H9 (cell line): ENCODE data around the gene DPPA4. TPM values are rescaled to one million over a fixed set of nuclear protein-coding genes. Genes with fewer than 3 reads are reported as not detected.

Experiments
- DNase-seq: peaks from one replicate; pipeline ENCODE4 v3.0.0-alpha.2; 2017
- H2AFZ ChIP-seq: one replicate; pipeline ENCODE4 v1.6.1; 2013; ENCODE audit warnings: mild to moderate bottlenecking, low read length, control low read depth, moderate library complexity
- H2AK5ac ChIP-seq: 2 replicates; pipeline ENCODE4 v1.6.1; 2013; ENCODE audit warnings: low read length, control low read depth, mixed read lengths; ENCODE audit not compliant: insufficient read length
- H2BK120ac ChIP-seq: one replicate; pipeline ENCODE4 v1.6.1; 2013; ENCODE audit warnings: low read depth, mild to moderate bottlenecking, low read length, control low read depth, inconsistent platforms; ENCODE audit not compliant: poor library complexity, severe bottlenecking
- H2BK12ac ChIP-seq: 2 replicates; pipeline ENCODE4 v1.6.1; 2013; ENCODE audit warnings: low read length, control low read depth, mixed read lengths, low read depth; ENCODE audit not compliant: insufficient read length
- H2BK15ac ChIP-seq: 2 replicates; pipeline ENCODE4 v1.6.1; 2013; ENCODE audit warnings: low read depth, low read length, control low read depth
- H2BK20ac ChIP-seq: one replicate; pipeline ENCODE4 v1.6.1; 2013; ENCODE audit warnings: low read depth, mild to moderate bottlenecking, low read length, control low read depth, inconsistent platforms; ENCODE audit not compliant: poor library complexity, severe bottlenecking
- H2BK5ac ChIP-seq: 2 replicates; pipeline ENCODE4 v1.6.1; 2013; ENCODE audit warnings: low read length, control low read depth, mixed read lengths; ENCODE audit not compliant: insufficient read length
- H3K14ac ChIP-seq: 2 replicates; pipeline ENCODE4 v1.6.1; 2013; ENCODE audit warnings: low read length, control low read depth; ENCODE audit not compliant: insufficient read depth
- H3K18ac ChIP-seq: 2 replicates; pipeline ENCODE4 v1.6.1; 2013; ENCODE audit warnings: low read depth, mild to moderate bottlenecking, mixed read lengths, low read length, control low read depth; ENCODE audit not compliant: insufficient read length
- H3K23ac ChIP-seq: 2 replicates; pipeline ENCODE4 v1.6.1; 2013; ENCODE audit warnings: low read length, control low read depth, mixed read lengths, low read depth; ENCODE audit not compliant: insufficient read length
- H3K23me2 ChIP-seq: 2 replicates; pipeline ENCODE4 v1.6.1; 2013; ENCODE audit warnings: low read depth, mild to moderate bottlenecking, mixed read lengths, low read length, control low read depth; ENCODE audit not compliant: insufficient read length, poor library complexity, severe bottlenecking
- H3K27ac ChIP-seq: 2 replicates; pipeline ENCODE4 v1.5.1; 2013; ENCODE audit warnings: low read length, control low read depth, mixed read lengths, low read depth; ENCODE audit not compliant: insufficient read length
- H3K27me3 ChIP-seq: 2 replicates; pipeline ENCODE4 v1.6.1; 2013; ENCODE audit warnings: low read length, control low read depth, inconsistent platforms; ENCODE audit not compliant: insufficient read depth
- H3K4ac ChIP-seq: 2 replicates; pipeline ENCODE4 v1.6.1; 2013; ENCODE audit warnings: low read depth, mild to moderate bottlenecking, control low read depth, inconsistent platforms, low read length, moderate library complexity
- H3K4me1 ChIP-seq: 2 replicates; pipeline ENCODE4 v1.6.1; 2013; ENCODE audit warnings: low read length, control low read depth, inconsistent platforms; ENCODE audit not compliant: insufficient read depth
- H3K4me2 ChIP-seq: 2 replicates; pipeline ENCODE4 v1.6.1; 2013; ENCODE audit warnings: low read length, control low read depth, mixed read lengths; ENCODE audit not compliant: insufficient read length, insufficient read depth
- H3K56ac ChIP-seq: 2 replicates; pipeline ENCODE4 v1.6.1; 2013; ENCODE audit warnings: low read depth, mild to moderate bottlenecking, mixed read lengths, low read length, control low read depth; ENCODE audit not compliant: insufficient read length
- H3K79me1 ChIP-seq: 2 replicates; pipeline ENCODE4 v1.6.1; 2013; ENCODE audit warnings: low read depth, mild to moderate bottlenecking, moderate library complexity, low read length, control low read depth, inconsistent platforms; ENCODE audit not compliant: insufficient read depth, poor library complexity, severe bottlenecking
- H3K79me2 ChIP-seq: 2 replicates; pipeline ENCODE4 v1.6.1; 2013; ENCODE audit warnings: low read length, control low read depth, inconsistent platforms; ENCODE audit not compliant: insufficient read depth
- H3K9ac ChIP-seq: 2 replicates; pipeline ENCODE4 v1.6.1; 2013; ENCODE audit warnings: low read length, control low read depth, mixed read lengths; ENCODE audit not compliant: insufficient read length; ENCODE audit errors: extremely low read depth
- H3K9me3 ChIP-seq: one replicate; pipeline ENCODE4 v1.6.1; 2013; ENCODE audit warnings: low read depth, low read length, inconsistent platforms; ENCODE audit not compliant: control insufficient read depth
- H3T11ph ChIP-seq: one replicate; pipeline ENCODE4 v1.6.1; 2013; ENCODE audit warnings: mild to moderate bottlenecking, low read length, control low read depth, inconsistent platforms
- H4K20me1 ChIP-seq: one replicate; pipeline ENCODE4 v1.6.1; 2013; ENCODE audit not compliant: control insufficient read depth, insufficient read length, insufficient read depth
- H4K5ac ChIP-seq: 2 replicates; pipeline ENCODE4 v1.6.1; 2013; ENCODE audit warnings: low read depth, mild to moderate bottlenecking, mixed read lengths, low read length, control low read depth; ENCODE audit not compliant: insufficient read length
- H4K8ac ChIP-seq: replicated peaks from 2 replicates; pipeline ENCODE4 v1.6.1; 2013; ENCODE audit warnings: low read length, control low read depth, mixed read lengths, low read depth; ENCODE audit not compliant: insufficient read length
- H4K91ac ChIP-seq: 2 replicates; pipeline ENCODE4 v1.6.1; 2013; ENCODE audit warnings: low read depth, mild to moderate bottlenecking, moderate library complexity, mixed read lengths, low read length, control low read depth; ENCODE audit not compliant: insufficient read length
- H3K27ac Mint-ChIP-seq, 3 experiments: 2 replicates in 2 of 3; 3 replicates in 1 of 3; pipeline ENCODE4 v1.8.0; 2020 to 2021; ENCODE audit warnings: mixed read lengths in 3 of 3, mild to moderate bottlenecking in 1 of 3, moderate library complexity in 1 of 3
- H3K27me3 Mint-ChIP-seq: 2 replicates; pipeline ENCODE4 v1.8.0; 2021; ENCODE audit warnings: low read depth, mild to moderate bottlenecking, moderate library complexity, mixed read lengths
- H3K36me3 Mint-ChIP-seq, 3 experiments: 2 replicates in 2 of 3; 3 replicates in 1 of 3; pipeline ENCODE4 v1.8.0; 2020 to 2021; ENCODE audit warnings: low read depth in 3 of 3, mixed read lengths in 3 of 3; ENCODE audit not compliant: insufficient read depth in 1 of 3
- H3K4me1 Mint-ChIP-seq, 2 experiments: 2 replicates each; pipeline ENCODE4 v1.8.0; 2020; ENCODE audit warnings: mixed read lengths in 2 of 2
- H3K4me3 Mint-ChIP-seq, 2 experiments: 2 replicates in 1 of 2; 3 replicates in 1 of 2; pipeline ENCODE4 v1.8.0; 2020 to 2021; ENCODE audit warnings: mild to moderate bottlenecking in 2 of 2, mixed read lengths in 2 of 2, moderate library complexity in 1 of 2
- H3K9me3 Mint-ChIP-seq, 2 experiments: 2 replicates in 1 of 2; 3 replicates in 1 of 2; pipeline ENCODE4 v1.8.0; 2020; ENCODE audit warnings: mild to moderate bottlenecking in 2 of 2, mixed read lengths in 2 of 2, moderate library complexity in 1 of 2
- WGBS: extraction: QIAGEN DNeasy Blood & Tissue Kit; methylation state at CpG from one replicate; pipeline ENCODE4 v1.1.7; 2013; ENCODE audit warnings: missing lambda C conversion rate, low lambda C conversion rate, mixed read lengths; ENCODE audit not compliant: insufficient read length; ENCODE audit errors: extremely low coverage; 5-methylcytosine and 5-hydroxymethylcytosine counted together
- total RNA-seq: library from RNA; stranded (reverse); gene quantifications from 2 replicates; pipeline ENCODE4 v1.2.1, GENCODE V29; 2021
- TF ChIP-seq, protein P1 (sequence below): fragments of 200-600 bp; sonication (generic); conservative IDR thresholded peaks from 3 replicates; pipeline ENCODE4 v1.8.0; 2021; ENCODE audit warnings: antibody characterized with exemption, mild to moderate bottlenecking

The DPPA4 gene
- total RNA-seq, 1 experiment from 2014 or later: 821 TPM

DNA sequence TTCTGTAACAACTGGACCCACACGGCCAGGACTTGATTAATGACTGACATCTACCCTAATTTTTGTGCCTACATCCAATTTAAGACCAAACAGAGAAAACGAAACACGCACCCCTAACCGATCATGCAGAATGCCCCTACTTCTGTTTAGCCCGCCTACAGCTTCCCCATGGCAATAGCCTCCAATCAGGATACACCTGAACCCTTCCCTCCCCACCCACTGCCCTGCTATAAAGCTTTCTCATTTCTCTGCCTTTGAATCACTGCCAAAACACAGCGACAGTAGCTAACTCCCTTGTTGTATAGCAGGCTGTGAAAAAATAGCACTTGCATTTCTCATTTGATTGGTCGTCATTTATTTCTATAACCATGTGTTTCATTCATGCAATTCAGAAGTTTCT lies 45.2 kb upstream of the DPPA4 start:
- H2BK5ac ChIP-seq: no peak overlapping the region
- no peak overlapping the region for H4K8ac ChIP-seq
- H3K79me1 ChIP-seq: no peaks in the 10 kb centered on the region
- Mint-ChIP-seq H3K36me3 (no peaks in the 10 kb centered on the region), H3K4me3 (no peak overlapping the region), H3K9me3 (no peaks in the 10 kb centered on the region), H3K27me3 (no peaks in the 10 kb centered on the region), H3K27ac (peak overlapping the region in 1 of 3 experiments; percentile 8; a peak in 2 of 7 replicates), H3K4me1 (peaks cover 6 to 28% of the 10 kb centered on the region in 2 experiments)
- no peak overlapping the region for H2BK15ac ChIP-seq
- no peak overlapping the region for H4K91ac ChIP-seq
- no peaks in the 10 kb centered on the region for H3K79me2 ChIP-seq
- no peaks in the 10 kb centered on the region for H3K4me1 ChIP-seq
- H2BK20ac ChIP-seq: no peak overlapping the region
- H3K9ac ChIP-seq: no peak overlapping the region
- H3K27me3 ChIP-seq: no peaks in the 10 kb centered on the region
- H3K23ac ChIP-seq: no peak overlapping the region
- no peak overlapping the region for H3K4me2 ChIP-seq
- no peak overlapping the region for H2BK120ac ChIP-seq
- DNase-seq: no peak
- H3K9me3 ChIP-seq: no peaks in the 10 kb centered on the region
- TF ChIP-seq, protein P1, sequence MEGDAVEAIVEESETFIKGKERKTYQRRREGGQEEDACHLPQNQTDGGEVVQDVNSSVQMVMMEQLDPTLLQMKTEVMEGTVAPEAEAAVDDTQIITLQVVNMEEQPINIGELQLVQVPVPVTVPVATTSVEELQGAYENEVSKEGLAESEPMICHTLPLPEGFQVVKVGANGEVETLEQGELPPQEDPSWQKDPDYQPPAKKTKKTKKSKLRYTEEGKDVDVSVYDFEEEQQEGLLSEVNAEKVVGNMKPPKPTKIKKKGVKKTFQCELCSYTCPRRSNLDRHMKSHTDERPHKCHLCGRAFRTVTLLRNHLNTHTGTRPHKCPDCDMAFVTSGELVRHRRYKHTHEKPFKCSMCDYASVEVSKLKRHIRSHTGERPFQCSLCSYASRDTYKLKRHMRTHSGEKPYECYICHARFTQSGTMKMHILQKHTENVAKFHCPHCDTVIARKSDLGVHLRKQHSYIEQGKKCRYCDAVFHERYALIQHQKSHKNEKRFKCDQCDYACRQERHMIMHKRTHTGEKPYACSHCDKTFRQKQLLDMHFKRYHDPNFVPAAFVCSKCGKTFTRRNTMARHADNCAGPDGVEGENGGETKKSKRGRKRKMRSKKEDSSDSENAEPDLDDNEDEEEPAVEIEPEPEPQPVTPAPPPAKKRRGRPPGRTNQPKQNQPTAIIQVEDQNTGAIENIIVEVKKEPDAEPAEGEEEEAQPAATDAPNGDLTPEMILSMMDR: no peak
- no peak overlapping the region for H2AFZ ChIP-seq
- no CpG with 5 or more reads among the region's 7 CpGs for WGBS
- no peak overlapping the region for H3K18ac ChIP-seq
- no peaks in the 10 kb centered on the region for H3K23me2 ChIP-seq
- H3K4ac ChIP-seq: no peak overlapping the region
- no peak overlapping the region for H3K27ac ChIP-seq
- no peak overlapping the region for H2AK5ac ChIP-seq
- H2BK12ac ChIP-seq: no peak overlapping the region
- H4K20me1 ChIP-seq: no peaks in the 10 kb centered on the region
- no peak overlapping the region for H3K56ac ChIP-seq
- no peak overlapping the region for H4K5ac ChIP-seq
- no peak overlapping the region for H3T11ph ChIP-seq
- no peak overlapping the region for H3K14ac ChIP-seq
